SH-SY5Y (cell line): ENCODE results near the gene SLC25A20.
A peak's percentile ranks its signal among the peaks of the same experiment; 100 is the strongest.

Source experiments
- GATA2 ChIP-seq: IDR thresholded peaks from 2 replicates; pipeline ENCODE4 v1.6.1; 2011; ENCODE audit warnings: mild to moderate bottlenecking, low read depth, low read length
- GATA3 ChIP-seq: IDR thresholded peaks from 2 replicates; pipeline ENCODE4 v1.6.1; 2011; ENCODE audit warnings: low read depth, mild to moderate bottlenecking, low read length, moderate library complexity

Gene SLC25A20

DNA sequence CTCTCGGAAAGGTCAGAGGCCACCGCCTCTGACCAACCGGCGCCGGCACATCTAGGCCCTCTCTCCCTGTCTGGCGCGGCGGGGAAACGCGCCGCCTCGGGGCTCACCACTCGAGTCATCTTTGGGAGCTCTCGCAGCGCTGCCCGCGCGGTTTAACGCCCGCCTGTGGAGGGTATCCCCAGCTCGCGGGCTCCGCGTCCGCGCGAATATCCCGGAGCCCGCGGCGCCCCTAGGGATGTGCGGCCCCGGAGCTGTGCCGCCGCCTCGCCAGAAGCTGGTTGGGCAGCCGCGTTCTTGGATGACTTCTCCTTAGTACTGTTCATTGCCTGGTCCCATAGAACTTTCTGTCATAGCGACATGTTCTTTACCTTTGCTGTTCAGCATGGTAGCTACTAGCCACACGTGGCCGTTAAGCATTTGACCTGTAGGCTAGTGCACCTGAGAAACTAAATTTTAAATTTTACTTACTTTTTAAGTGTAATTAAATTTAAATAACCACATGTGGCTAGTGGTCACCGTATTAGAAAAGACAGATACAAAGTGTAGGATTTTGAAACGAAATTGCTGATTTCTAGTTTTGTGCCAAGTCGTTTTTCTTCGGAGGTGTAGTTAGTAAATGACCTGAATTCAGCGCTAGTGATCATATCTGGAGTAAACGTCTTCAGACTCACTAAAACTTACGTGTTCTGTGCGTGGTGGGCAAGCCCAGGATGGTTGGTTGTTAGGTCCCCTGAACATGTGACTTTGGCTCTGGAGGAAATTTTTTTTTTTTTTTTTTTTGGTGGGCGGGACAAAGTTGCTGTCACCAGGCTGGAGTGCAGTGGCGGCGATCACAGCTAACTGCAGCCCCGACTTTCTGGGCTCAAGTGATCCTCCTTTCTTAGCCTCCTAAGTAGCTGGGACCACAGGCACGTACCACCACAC, 20.8 kb upstream of the SLC25A20 start:
- TF ChIP-seq GATA2 (no peak), GATA3 (no peak)

DNA sequence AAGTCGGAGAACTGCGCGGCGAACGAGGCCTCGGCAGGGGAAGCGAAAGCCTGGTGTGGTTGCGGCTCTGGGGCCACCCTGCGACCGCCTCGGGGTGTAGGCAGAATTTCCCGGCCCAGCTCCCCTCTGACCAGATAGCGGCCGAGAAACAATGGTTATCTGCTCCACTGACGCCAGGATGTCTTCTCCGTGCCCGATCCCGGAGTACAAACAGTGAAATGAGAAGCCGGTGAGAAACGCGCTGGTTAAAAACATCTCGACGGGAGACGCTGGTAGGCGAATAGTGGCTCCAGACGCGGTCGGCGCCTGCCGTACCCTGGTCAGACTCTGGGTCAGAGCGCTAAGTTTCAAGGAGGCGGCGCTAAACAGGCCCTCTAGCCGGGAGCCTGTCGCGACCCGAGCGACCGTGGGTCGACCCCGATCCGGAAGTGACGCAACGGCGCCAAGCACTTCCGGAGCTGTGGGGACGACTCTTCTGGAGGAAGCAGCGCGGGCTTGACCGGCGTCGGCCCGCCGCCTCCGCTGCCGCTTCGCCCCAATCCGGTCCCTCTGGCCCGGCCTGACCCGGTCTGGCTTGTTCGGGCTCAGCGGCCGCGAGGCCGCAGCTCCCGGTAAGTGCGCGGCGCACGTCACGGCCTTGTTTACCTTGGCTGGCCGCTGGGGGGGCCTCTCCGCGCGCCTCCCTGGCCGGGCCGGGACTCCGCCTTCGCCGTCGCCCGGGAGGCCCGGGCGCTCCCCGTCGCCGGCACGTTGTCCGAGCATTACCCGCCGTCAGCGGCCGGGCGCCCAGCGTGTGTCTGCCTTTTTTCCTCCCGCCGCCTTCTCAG, 19.9 kb upstream of the SLC25A20 start, which contains the start of gene ARIH2:
Gene ARIH2, plus strand, starts transcription at position 455 of the 827 bp plus-strand sequence. CDS start 8,717 bp downstream, outside the sequence.
- peak; percentile 37 for TF ChIP-seq GATA2
- no peak for TF ChIP-seq GATA3

DNA sequence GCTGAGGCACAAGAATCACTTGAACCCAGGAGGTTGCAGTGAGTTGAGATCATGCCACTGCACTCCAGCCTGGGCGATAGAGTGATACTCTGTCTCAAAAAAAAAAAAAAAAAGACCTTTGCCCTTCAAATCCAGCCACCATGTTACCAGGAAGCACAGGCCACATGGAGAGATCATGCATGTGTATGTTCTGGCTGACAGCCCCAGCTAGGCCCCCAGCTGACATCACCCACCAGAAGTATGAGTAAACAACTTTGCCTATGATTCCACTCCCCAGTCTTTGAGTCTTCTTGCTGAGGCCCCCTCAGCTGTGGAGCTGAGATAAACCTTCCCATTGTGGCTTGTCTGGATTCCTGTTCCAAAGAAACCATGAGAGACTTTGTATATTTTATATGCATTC, 16.6 kb upstream of the SLC25A20 start:
- TF ChIP-seq GATA3: no peak
- TF ChIP-seq GATA2: no peak

DNA sequence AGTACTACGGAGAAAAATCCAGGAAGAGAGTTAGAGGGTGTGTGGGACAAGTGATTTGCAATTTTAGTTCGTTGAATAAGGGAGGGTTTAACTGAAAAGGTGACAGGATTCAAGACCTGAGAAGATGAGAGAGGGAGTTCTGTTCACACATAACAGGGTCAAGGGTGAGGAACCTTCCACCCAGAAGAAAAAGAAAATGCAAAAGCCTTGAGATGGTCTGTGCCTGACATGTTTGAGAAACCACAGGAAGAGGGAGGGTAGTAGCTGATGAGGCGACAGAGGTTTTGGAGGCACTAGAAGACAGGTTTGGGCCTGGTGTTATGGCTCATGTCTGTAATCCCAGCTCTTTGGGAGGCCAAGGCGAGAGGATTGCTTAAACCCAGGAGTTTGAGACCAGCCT, 591 bp upstream of the SLC25A20 start:
- TF ChIP-seq GATA3 (no peak), GATA2 (no peak)

DNA sequence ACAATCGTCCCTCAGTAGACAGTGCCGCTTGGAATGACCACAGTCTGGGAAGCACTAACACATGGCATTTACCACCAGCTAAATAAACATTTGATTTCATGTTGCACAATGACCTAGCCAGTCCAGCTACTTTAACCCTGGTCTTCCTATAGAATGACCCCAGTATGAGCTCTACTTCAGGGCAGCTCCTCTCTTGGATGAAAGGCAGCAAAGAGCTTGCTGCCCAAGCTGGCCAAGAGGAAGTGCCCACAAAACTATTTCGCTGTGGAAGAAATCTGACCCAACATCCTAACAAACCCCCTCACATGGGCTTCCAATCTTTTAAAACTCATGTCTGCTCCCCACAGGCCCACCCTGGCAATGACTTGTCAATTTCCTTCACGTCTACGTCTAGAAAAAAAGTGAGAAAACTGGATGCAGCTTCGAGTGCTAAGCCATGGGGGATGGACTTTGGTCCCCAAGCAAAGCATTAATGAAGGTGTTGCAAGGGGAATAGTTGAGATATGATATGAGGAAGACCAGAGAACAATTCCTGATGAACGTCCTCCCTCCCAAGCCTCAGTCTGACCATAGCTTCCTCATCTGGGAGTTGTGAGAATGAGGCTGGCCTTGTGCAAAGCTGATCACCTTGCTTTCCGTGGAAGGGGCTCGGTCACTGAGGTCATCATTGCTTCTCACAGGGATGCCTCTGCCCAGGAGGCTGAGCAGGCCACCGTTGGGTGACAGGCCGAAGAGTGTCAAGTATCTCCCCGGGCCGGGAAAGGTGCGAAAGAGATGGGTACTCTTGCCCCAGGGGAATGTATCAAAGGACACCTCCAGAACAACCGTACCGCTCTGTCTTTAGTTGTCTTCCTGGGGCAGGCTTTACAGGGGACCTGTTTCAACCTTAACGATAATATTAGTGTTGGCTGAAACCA, 964 bp downstream of the SLC25A20 start:
- no peak for TF ChIP-seq GATA2
- TF ChIP-seq GATA3: no peak

DNA sequence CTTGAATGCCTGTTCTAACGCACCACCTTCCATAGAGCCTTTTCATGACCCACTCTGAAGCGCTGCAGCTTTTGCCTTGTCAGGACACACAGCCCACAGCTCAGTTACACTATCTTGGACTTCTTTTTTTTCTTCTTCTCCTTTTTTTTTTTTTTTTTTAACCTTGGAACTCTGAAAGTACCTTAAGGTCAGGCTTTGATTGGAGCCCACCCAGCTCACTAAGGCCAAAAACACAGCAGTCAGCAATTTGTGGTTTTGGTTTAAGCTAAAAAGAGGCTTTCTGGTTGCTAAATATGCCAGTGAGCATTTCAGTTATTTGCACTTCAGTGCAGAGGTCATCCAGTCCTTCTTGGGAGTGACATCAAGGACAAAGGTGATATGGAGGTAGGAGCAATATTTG, 1.7 kb downstream of the SLC25A20 start:
- TF ChIP-seq GATA2: no peak
- no peak for TF ChIP-seq GATA3

DNA sequence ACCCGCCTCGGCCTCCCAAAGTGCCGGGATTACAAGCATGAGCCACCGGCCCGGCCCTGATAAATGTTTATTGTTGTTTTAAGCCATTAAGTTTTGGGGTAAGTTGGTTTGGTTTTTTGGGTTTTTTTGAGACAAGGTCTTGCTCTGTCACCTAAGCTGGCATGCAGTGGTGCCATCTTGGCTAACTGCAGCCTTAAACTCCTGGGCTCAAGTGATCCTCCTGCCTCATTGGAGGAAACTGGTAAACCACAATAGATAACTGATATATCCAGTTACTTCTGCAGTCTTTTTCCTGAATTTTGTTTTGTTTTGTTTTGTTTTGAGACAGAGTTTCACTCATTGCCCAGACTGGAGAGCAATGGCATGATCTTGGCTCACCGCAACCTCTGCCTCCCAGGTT, 4.2 kb downstream of the SLC25A20 start:
- TF ChIP-seq GATA3 (no peak), GATA2 (no peak)

DNA sequence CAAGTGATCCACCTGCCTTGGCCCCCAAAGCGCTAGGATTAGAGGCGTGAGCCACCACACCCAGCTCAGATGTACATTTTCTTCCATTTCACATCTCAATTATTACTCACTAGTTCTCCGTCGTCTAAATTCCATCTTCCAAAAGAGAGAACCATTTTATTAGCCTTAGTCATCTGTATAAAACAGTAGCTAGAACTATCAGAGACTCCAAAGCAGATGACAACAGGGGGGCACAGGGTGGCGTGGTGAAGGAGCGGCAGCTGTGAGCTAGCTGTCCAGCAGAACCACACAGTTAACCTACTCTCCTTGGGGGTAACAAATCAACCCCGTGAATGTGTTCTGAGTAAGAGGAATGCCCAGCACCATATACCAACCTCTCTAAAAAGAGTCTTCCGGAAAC, 7.1 kb downstream of the SLC25A20 start:
- TF ChIP-seq GATA2 (no peak), GATA3 (no peak)

DNA sequence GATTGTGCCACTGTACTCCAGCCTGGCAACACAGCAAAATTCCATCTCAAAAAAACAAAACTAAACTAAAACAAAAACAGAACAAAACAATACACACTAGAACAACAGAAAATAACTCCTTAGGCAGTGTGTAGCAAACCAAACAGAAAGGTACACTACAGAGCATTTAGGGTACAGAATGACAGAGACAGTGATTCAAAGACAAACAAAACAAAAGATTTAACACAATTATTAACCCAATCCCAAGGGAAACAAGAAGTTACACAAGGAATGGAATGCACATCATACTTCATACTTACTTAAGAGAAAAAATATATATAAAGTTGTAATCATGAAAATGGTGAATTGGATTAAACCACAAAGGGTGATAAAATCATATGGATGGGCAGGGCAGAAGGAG, 12.9 kb downstream of the SLC25A20 start:
- TF ChIP-seq GATA3 (no peak), GATA2 (no peak)

DNA sequence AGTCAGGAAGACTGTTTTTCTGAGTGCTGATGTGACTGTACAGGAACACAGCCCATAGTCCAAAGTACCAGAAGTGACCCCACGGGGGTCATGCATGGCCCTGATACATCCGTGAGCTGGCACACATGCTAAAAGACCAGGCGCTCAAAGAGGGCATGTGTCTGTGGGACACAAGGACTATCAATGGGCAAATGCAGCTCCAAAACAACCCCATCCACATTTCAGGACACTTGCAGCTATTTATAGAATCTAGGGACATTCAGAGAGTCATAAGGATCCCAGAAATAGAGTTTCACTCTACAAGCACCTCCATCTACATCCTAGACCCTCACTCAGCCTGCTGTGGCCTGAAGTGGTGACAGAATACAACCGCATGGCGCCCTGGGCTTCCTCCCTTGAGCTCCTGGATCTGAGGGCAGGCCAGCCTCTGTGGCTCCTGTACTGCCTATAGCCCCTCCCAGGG, 17.0 kb downstream of the SLC25A20 start:
- no peak for TF ChIP-seq GATA2
- no peak for TF ChIP-seq GATA3

DNA sequence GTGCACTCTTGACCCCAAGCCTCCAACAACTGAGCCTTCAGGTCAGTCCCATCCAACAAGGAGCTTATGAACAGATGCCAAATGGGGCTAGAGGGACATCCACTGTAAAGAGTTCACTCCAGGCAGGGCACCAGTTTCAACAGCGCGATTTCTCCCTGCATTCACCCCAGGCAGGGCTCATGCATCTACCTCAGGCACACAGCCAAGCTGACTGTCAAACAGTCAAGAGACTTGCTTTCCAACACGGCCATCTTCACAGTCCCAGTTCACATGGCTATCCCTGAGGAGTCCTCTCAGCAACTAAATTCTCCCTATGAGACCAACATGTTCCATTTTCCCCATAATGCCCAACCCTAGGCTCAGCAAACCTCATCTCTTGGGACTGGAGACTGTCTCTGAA, 17.7 kb downstream of the SLC25A20 start:
- TF ChIP-seq GATA3 (no peak), GATA2 (no peak)

DNA sequence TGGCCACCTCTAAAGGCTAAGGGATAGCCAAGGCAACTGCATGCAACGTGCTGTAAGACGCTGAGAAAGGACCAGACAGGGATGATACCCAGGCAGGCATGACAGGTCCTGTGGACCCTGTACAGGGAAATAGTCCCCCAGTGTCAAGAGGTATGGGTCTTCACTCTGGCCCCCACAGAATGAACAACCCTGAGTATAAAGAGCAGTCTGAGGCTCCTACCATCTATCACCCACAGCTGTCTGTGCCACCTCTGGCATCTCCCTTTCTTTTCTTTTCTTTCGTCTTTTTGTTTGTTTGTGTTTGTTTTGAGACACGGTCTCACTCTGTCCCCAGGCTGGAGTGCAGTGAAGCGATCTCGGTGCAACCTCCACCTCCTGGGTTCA, 18.7 kb downstream of the SLC25A20 start:
- TF ChIP-seq GATA3 (no peak), GATA2 (no peak)

DNA sequence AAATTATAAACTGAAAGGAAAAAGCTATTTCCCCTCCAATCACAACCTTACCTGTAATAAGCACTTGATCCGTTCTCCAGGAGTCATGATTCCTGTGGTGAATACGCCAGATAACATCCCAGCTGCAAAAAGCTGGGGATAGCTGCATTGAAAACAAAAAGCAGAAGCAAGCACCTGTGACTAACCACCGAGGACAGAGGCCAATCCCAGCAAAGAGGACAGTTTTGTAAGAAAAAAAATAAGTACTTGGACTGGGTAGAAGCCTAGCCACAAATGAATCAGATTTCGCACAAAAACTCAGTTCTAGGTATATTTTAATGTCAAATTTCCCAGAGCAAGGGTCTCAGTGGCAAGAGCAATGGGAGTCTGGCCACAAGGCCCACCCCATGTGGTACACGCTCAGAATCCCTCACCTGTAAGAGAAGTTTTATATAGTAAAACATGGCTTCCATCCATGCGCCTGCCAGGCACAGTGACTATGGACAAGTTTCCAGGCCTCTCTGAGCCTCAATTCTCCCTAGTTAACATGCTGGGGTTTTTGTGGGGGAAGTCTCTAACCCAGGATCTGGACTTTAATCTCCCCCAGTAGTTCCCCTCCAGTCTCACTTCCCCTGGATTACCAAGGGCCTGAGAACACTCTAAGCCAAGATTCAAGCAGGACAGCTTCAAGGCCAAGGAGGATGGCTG, 19.2 kb downstream of the SLC25A20 start:
- TF ChIP-seq GATA3: no peak
- TF ChIP-seq GATA2: no peak
